Measurements from ENCODE around the gene LIME1. TPM values are rescaled to one million over a fixed set of nuclear protein-coding genes. Genes with fewer than 3 reads are reported as not detected.

The LIME1 gene
- total and polyA plus RNA-seq, 8 donors = 2.6 to 46.6 (median 3.5) TPM

- H3K4me3 ChIP-seq = peak overlapping the region; percentile 30 to 64 (median 56)
- peak overlapping the region; percentile 87 to 95 (median 90) for H3K27ac ChIP-seq
- TF ChIP-seq CTCF (IDR thresholded peaks at IDR 0.05) = peak in 2 of 4 donors; percentile 10 to 15
- peak; percentile 94 to 99 (median 97) for DNase-seq
- no peaks in the 10 kb centered on the region for H3K27me3 ChIP-seq
- 2 to 3% methylated on average over 28 to 29 of the region's 29 CpGs for WGBS, 2 donors
- H3K9me3 ChIP-seq = no peaks in the 10 kb centered on the region
- H3K4me1 ChIP-seq = peaks cover 15 to 27% (median 15%) of the 10 kb centered on the region in 3 donors
- intact Hi-C loops (cut with DNase I) = no loop called here
- no peak for FAIRE-seq
- peaks cover 0 to 11% (median 6%) of the 10 kb centered on the region in 3 donors for H3K36me3 ChIP-seq
- peak; percentile 73 to 87 (median 79) for ATAC-seq
Observed at GRCh38 chr20:63740627-63741353, 4.3 kb downstream of the LIME1 start.

- DNase-seq (no peak), ATAC-seq (no peak), FAIRE-seq (no peak)
- H3K4me1 ChIP-seq = peaks cover 15 to 27% (median 15%) of the 10 kb centered on the region in 3 donors
- no peaks in the 10 kb centered on the region for H3K27me3 ChIP-seq
- intact Hi-C loops (cut with DNase I) = no loop called here
- H3K9me3 ChIP-seq = no peaks in the 10 kb centered on the region
- WGBS, 2 donors = 8 to 19% methylated on average over 6 of the region's 6 CpGs
- peak overlapping the region; percentile 49 to 95 (median 90) for H3K27ac ChIP-seq
- H3K36me3 ChIP-seq = peaks cover 0 to 11% (median 6%) of the 10 kb centered on the region in 3 donors
- TF ChIP-seq CTCF (IDR thresholded peaks at IDR 0.05) = no peak
- peak overlapping the region in 2 of 4 donors; percentile 55 to 58 for H3K4me3 ChIP-seq
Observed at GRCh38 chr20:63741354-63741675, 4.9 kb downstream of the LIME1 start.

DNA sequence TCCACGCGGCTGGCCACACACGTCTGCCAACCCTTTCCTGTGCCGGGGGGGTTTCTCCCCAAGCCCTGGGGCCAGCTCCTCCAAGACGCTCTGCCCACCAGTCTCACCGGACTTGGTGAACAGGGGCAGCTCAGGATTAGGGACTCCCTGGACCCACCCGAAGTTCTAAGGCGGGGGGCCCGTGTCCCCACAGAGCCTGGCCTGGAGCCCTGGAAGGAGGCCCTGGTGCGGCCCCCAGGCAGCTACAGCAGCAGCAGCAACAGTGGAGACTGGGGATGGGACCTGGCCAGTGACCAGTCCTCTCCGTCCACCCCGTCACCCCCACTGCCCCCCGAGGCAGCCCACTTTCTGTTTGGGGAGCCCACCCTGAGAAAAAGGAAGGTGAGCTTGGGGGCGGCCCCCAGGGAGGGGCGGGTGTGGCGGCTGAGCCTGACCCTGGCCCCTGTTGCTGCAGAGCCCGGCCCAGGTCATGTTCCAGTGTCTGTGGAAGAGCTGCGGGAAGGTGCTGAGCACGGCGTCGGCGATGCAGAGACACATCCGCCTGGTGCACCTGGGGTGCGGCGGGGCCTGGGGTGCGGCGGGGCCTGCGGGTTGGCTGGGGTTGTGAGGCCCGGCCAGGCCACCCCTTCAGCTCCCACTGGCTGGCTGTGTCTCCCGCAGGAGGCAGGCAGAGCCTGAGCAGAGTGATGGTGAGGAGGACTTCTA lies 5.4 kb downstream of the LIME1 start:
- WGBS, 2 donors = 72 to 77% methylated on average over 29 to 30 of the region's 30 CpGs
- Histone ChIP-seq H3K9me3 (no peaks in the 10 kb centered on the region), H3K4me1 (peaks cover 15 to 27% (median 15%) of the 10 kb centered on the region in 3 donors), H3K27ac (peak overlapping the region; percentile 49 to 95 (median 90)), H3K27me3 (no peaks in the 10 kb centered on the region), H3K4me3 (peak overlapping the region in 2 of 4 donors; percentile 55 to 58), H3K36me3 (peaks cover 0 to 11% (median 6%) of the 10 kb centered on the region in 3 donors)
- TF ChIP-seq CTCF (IDR thresholded peaks at IDR 0.05) = no peak
- intact Hi-C loops (cut with DNase I) = no loop called here
- ATAC-seq = no peak
- FAIRE-seq = no peak
- peak in 4 of 6 donors; percentile 44 to 84 (median 56) for DNase-seq

DNA sequence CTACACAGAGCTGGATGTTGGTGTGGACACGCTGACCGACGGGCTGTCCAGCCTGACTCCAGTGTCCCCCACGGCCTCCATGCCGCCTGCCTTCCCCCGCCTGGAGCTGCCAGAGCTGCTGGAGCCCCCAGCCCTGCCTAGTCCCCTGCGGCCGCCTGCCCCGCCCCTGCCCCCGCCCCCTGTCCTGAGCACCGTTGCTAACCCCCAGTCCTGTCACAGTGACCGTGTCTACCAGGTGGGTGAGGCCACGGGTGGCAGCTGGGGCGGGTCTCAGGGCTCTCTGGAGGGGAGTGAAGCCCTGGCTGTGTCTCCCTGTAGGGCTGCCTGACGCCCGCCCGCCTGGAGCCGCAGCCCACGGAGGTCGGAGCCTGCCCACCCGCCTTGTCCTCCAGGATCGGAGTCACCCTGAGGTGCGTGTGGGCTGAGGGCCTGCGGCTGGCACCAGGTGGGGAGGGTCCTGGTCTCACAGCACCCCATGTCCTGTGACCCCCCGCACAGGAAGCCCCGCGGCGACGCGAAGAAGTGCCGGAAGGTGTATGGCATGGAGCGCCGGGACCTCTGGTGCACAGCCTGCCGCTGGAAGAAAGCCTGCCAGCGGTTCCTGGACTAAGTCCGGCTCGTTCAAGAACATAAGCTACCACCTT lies 6.0 kb downstream of the LIME1 start:
- DNase-seq (peak in 4 of 6 donors; percentile 25 to 81 (median 56)), ATAC-seq (no peak), FAIRE-seq (no peak)
- no peak overlapping the region for H3K4me3 ChIP-seq
- no peak for TF ChIP-seq CTCF (IDR thresholded peaks at IDR 0.05)
- H3K9me3 ChIP-seq = no peaks in the 10 kb centered on the region
- WGBS, 2 donors = 85 to 88% methylated on average over 27 to 37 of the region's 37 CpGs
- peaks cover 0 to 11% (median 6%) of the 10 kb centered on the region in 3 donors for H3K36me3 ChIP-seq
- intact Hi-C loops (cut with DNase I) = no loop called here
- H3K27me3 ChIP-seq = no peaks in the 10 kb centered on the region
- no peak overlapping the region for H3K27ac ChIP-seq
- peaks cover 12 to 21% (median 15%) of the 10 kb centered on the region in 3 donors for H3K4me1 ChIP-seq
